Inferior parietal cortex (tissue), 1 donor: ENCODE results near the gene BPIFB6.

ENCODE experiments used
- DNase-seq: peaks from one replicate; pipeline ENCODE4 v3.0.0-alpha.2; 2016; ENCODE audit errors: extremely low spot score

The BPIFB6 gene

GRCh38 chr20:33015700-33016580, 15.5 kb upstream of the BPIFB6 start:
- no peak for DNase-seq

GRCh38 chr20:33016581-33017109, 14.8 kb upstream of the BPIFB6 start:
- DNase-seq = no peak

GRCh38 chr20:33017542-33017941, 13.9 kb upstream of the BPIFB6 start:
- no peak for DNase-seq

- DNase-seq = no peak
These were observed 13.1 kb upstream of the BPIFB6 start for GRCh38 chr20:33018169-33018931.

GRCh38 chr20:33019465-33020277, 11.8 kb upstream of the BPIFB6 start:
- DNase-seq = no peak

- no peak for DNase-seq
These were observed 10.9 kb upstream of the BPIFB6 start for GRCh38 chr20:33020278-33021161.

GRCh38 chr20:33021879-33022278, 9.6 kb upstream of the BPIFB6 start:
- DNase-seq = no peak

- no peak for DNase-seq
These were observed 9.2 kb upstream of the BPIFB6 start for GRCh38 chr20:33022289-33022688.

- DNase-seq = no peak
These were observed 8.6 kb upstream of the BPIFB6 start for GRCh38 chr20:33022694-33023438.

GRCh38 chr20:33023439-33024242, 7.8 kb upstream of the BPIFB6 start:
- no peak for DNase-seq

- DNase-seq = no peak
These were observed 7.2 kb upstream of the BPIFB6 start for GRCh38 chr20:33024243-33024560.

- no peak for DNase-seq
These were observed 6.7 kb upstream of the BPIFB6 start for GRCh38 chr20:33024609-33025317.

- DNase-seq = no peak
These were observed 6.1 kb upstream of the BPIFB6 start for GRCh38 chr20:33025318-33025876.

GRCh38 chr20:33026072-33026778, 5.2 kb upstream of the BPIFB6 start:
- no peak for DNase-seq

GRCh38 chr20:33026779-33027759, 4.4 kb upstream of the BPIFB6 start:
- no peak for DNase-seq
